DMS79 (cell line): Measurements from ENCODE around the gene SBK2.

ENCODE experiments used
- DNase-seq: peaks from one replicate; lab custom pipeline; 2025; lab: John Stamatoyannopoulos, UW

SBK2 gene

GRCh38 chr19:55554302-55554701 is 17.4 kb upstream of the SBK2 start:
- DNase-seq: no peak

DNA sequence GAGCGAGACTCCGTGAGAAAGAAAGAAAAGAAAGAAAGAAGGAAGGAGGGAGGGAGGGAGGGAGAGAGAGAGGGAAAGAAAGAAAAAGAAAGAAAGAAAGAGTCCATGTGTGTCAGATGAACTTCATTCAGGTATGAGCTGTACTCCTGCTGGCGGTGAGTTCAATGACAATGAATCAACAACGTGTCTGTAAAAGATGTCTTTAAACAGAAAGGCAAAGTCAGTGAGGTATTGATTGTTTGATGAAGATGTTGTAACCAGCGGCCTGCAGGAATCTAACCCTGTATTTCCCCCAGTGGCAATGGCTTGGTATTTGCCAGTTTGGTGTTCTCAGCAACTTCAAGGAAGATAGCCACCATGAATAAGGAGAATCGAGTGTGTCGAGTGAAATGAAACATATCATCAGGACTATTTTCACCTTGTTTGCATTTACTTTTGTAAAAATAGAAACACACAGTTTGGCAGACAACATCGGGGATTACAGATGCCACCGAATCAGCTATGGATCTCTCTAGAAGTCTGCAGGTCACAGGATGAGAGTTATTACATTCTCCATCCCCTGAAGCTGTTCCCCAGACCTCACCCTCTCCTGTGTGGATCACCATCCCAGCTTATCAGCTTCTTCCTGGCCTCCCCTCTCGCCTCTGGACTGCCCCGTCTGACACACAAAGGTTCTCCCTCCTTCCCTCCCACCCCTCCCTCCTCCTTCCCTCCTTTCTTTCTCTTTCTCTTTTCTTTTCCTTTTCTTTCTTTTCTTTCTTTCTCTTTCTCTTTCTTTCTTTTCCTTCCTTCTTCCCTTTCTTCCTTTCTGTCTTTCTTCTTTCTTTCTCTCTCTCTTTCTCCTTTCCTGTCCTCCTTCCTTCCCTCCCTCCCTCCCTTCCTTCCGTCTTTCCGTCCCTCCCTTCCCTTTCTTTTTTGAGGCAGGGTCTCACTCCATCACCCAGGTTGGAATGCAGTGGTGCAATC is 16.6 kb upstream of the SBK2 start:
- DNase-seq: no peak

- DNase-seq: no peak
These were observed 15.7 kb upstream of the SBK2 start for GRCh38 chr19:55552620-55553019.

GRCh38 chr19:55552206-55552605 is 15.3 kb upstream of the SBK2 start:
- no peak for DNase-seq

DNA sequence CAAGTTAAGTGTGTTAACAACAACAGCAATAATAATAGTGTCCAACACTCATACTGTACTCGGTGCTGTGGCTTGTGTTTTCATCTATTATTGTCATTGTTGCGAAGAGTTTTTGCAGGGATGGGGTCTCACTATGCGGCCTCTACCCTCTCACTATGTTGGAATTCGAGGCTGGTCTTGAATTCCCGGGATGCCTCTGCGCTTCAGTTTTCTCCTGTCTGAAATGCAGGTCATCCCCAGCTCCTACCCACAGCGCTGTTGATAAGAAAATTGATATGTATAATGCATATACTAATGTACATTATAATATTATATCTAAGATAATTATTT is 13.4 kb upstream of the SBK2 start:
- no peak for DNase-seq

DNA sequence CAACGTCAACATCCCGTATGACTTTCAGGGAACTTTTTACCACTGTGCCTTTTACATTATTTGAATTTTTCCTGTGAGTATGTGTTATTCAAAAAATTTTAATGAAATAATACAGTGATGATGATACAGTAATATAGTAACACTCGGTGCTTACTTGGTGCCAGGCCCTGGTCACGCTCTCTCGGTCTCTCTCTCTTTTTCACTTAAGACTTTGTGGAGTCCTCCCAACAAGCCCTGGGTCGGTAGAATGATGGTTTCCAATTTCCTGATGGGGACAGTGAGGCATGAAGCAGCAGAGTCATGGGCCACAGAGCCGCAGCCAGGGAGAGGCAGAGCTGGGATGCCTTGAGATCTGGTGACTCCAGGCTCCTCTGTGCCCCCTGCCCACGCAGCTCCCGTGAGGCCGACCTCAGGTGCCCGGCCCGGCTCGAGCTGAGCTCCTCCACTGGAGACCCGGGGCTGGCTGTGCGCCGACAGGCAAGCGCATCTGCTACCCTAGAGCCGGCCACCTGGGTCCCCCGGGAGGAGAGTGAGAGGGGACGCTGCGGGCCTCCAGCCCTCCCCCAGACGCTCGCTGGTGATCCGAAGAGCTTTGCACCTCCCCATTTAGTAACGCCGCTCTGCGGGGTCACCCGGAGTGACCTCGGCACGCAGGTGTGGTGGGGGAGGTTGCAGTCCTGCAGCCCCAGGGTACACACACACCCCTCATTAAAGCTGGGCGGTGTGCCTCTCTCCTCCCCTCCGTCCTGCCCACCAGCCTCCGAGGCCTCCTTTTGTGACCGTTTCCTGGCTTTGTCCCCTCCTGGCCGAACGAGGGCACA is 12.8 kb upstream of the SBK2 start:
- peak; percentile 11 for DNase-seq

DNA sequence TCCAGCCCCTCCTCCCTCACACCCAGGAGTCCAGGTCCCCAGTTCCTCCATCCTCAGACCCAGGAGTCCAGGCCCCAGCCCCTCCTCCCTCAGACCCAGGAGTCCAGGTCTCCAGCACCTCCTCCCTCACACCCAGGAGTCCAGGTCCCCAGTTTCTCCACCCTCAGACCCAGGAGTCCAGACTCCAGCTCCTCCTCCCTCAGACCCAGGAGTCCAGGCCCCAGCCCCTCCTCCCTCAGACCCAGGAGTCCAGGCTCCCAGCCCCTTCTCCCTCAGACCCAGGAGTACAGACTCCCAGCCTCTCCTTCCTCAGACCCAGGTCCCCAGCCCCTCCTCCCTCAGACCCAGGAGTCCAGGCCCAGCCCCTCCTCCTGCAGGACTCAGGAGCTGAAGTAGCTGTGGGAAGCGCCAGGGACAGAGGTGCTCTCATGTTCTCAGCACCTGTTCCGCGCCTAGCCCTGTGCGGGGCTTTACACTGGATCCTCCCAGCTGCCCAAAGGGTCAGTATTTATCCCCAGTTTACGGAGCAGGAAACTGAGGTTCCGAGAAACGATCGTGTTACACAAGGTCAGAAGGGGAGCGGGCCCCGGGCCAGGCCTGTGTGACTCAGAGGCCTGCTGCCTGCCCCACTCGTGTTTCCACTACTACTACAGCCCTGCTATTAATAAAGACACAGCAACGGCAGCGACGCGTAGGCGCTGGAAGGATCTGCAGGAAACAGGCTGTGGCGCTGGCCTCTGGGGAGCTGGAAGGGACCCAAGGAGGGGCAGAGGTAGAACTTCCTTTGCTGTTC is 10.1 kb upstream of the SBK2 start:
- DNase-seq: no peak

DNA sequence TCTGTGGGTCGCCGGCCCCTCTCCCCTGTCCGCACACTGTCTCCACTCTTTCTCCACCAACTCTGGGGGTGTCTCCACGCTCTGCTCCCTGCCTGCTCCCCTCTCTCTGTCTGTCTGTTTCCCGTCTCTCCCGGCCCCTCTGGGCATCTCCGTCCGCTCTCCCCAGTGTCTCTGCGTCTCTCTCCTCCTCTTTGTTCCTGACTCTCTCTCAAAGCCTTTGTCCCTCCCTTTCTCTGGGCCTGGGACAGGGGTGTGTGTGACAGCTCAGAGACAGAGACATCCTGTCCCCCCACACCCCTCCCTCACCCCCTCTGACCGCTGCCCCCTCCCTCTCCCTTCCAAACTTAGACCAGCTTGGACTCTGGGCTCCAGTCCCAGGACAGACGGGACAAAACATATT is 9.1 kb upstream of the SBK2 start:
- no peak for DNase-seq

GRCh38 chr19:55545443-55545842 is 8.5 kb upstream of the SBK2 start, which contains the start of gene SBK3:
Gene SBK3 (minus strand): TSS chr19:55545543. CDS start chr19:55545543, 0 bp downstream.
- DNase-seq: no peak

DNA sequence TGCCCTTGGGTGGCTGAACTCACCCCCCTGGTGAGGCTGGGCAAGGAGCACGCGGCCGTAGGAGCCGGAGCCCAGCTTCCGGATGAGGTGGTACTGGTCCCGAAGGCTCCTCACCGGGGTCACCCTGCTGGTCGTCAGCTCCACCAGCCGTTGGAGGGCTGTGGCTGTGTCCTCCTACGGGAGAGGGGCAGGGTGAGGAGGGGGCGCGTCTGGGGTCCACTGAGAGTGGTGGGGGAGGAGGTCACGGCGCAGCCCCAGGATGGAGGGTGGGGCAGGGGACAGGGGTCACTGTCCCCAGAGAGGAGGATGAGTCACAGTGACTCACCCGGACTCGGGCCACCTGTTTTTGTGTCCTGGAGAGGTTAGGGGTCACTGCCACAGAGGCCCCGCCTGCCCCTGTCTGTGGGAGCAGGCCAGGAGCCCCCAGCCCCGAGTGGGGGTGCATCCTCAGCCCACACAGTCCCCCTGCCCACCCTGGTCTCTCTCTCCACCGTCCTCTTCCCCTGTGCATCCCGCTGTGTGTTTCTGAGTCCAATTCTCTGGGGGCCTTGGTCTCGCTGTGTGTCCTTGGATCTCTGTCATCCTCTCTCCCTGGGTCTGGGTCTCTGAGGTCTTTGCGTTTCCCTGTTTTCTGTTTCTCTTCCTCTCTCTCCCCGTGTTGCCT is 8.0 kb upstream of the SBK2 start:
- no peak for DNase-seq

DNA sequence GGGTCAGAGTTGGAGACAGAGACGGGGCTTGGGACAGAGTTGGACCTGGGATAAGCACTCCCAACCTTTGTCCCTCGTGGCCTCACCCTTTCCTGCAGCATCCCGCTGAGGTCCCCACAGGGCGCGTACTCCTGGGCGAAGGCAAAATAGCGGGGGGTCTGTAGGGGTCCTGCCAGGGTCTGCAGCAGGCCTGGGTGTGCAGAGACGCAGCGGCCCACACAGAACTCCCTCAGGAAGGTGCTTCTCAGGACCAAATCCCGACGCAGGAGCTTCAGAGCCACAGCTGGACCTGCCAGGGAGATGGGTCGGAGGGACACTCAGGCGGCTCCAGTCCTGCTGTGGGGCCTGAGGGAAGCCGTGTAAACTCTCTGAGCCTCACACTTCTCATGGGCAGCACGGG is 7.1 kb upstream of the SBK2 start:
- no peak for DNase-seq

GRCh38 chr19:55543567-55543966 is 6.6 kb upstream of the SBK2 start:
- no peak for DNase-seq

DNA sequence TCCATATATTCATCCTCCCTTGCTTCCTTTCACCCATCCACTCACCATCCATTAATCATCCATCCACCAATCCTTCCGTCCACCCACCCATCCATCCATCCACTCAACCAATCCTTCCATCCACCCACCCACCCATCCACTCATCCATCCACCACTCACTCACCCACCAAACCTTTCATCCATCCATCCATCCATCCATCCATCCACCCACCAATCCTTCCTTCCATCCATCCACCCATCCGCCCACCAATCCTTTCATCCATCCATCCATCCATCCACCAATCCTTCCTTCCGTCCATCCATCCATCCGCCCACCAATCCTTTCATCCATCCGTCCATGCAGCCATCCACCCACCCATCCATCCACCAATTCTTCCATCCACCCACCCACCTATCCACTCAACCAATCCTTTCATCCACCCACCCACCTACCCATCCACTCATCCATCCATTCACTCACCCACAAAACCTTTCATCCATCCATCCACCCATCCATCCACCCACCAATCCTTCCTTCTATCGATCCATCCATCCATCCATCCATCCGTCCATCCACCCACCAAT is 5.4 kb upstream of the SBK2 start:
- DNase-seq: no peak

DNA sequence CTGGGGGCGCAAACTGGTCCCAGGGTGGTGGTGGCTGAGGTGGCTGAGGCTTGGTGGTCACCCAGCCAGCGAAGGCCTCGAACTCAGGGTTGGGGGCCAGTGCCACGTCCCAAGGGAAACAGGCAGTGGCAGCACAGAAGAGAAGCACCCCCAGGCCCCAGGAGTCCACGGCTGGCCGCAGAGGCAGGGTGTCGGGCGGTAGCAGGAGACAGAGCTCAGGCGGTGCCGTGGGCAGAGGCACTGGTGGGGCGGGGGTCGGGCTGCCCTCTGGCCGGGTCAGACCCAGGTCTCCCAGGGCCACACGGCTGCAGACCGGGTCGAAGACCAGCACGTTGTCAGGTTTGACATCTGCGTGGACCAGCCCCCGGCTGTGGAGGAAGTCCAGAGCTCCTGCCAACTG is 4.2 kb upstream of the SBK2 start:
- no peak for DNase-seq

DNA sequence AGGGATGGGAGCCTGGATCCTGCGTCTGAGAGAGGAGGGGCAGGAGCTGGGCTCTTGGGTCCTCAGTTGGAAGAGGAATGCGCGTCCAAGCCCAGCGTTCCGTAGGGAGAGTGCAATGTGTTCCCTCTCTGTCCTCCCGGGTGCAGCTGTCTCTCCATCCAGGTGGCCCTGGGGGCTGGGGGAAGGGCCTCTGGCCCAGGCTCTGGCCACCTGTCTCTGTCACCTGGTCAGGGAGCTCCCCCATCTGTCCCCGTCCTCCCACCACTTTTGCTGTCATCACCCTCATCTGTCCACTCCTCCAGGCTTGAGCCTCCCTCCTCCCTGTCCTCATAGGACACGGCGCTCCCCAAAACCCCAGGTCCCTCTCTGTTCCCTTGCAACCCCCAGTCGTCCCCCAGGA is 3.7 kb upstream of the SBK2 start:
- DNase-seq: no peak

GRCh38 chr19:55539090-55539984 is 2.4 kb upstream of the SBK2 start:
- DNase-seq: no peak

DNA sequence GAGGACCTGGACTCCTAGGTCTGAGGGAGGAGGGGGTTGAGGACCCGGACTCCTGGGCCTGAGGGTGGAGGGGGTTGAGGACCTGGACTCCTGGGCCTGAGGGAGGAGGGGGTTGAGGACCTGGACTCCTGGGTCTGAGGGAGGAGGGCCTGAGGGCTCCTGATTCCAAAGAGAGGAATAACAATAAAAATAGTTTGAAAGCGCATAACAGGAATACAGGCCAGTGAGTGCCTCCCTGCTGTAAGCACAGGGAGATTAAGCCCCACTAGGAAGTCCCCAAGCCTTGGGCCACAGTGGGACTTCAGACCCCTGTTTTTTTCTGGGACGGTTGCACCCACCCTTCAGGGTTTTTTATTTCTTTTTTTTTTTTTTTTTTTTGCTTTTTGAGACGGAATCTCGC is 1.2 kb upstream of the SBK2 start:
- no peak for DNase-seq

GRCh38 chr19:55537741-55538111 is 793 bp upstream of the SBK2 start:
- no peak for DNase-seq

- DNase-seq: no peak
These were observed 567 bp downstream of the SBK2 start for GRCh38 chr19:55536366-55536765.

- DNase-seq: no peak
These were observed 975 bp downstream of the SBK2 start for GRCh38 chr19:55535965-55536350.
